Activated CD4-positive, alpha-beta T cell treated with anti-CD3 and anti-CD28 coated beads, Interleukin-2, amount 50 U/mL, for 24 hours (primary cell): ENCODE results near the gene SH3BP5.
"Not testable (repeated sequence)": the region's sequence is repeated elsewhere in the genome, so short reads cannot be mapped to it uniquely, and the experiment has no call there.

Source experiments
- DNase-seq, 2 donors: peaks; one replicate each; pipeline ENCODE4 v3.0.0-alpha.2; 2020; ENCODE audit warnings: low read depth in 1 of 2, low spot score in 1 of 2

The SH3BP5 gene

GRCh38 chr3:15332405-15333098, at the start of gene SH3BP5:
TSS of gene SH3BP5 (minus strand) at chr3:15332586. CDS start at chr3:15332408, 178 bp downstream.
- peak; percentile 53 to 54 for DNase-seq

- no peak for DNase-seq
These were observed 48.8 kb upstream of the SH3BP5 start for GRCh38 chr3:15380980-15381890.

- peak; percentile 82 to 94 for DNase-seq
These were observed 45.8 kb upstream of the SH3BP5 start for GRCh38 chr3:15377961-15378791.

GRCh38 chr3:15375461-15376000, 43.1 kb upstream of the SH3BP5 start:
- no peak for DNase-seq

GRCh38 chr3:15372918-15373317, 40.5 kb upstream of the SH3BP5 start:
- no peak for DNase-seq

GRCh38 chr3:15368561-15369135, 36.3 kb upstream of the SH3BP5 start:
- no peak for DNase-seq

GRCh38 chr3:15367059-15367458, 34.7 kb upstream of the SH3BP5 start:
- no peak for DNase-seq

GRCh38 chr3:15364078-15364477, 31.7 kb upstream of the SH3BP5 start:
- DNase-seq = not testable (repeated sequence)

GRCh38 chr3:15361494-15362214, 29.3 kb upstream of the SH3BP5 start:
- DNase-seq = peak; percentile 29 to 68

GRCh38 chr3:15360788-15361493, 28.6 kb upstream of the SH3BP5 start:
- no peak for DNase-seq

- no peak for DNase-seq
These were observed 27.5 kb upstream of the SH3BP5 start for GRCh38 chr3:15359677-15360397.

GRCh38 chr3:15356651-15357061, 24.3 kb upstream of the SH3BP5 start:
- not testable (repeated sequence) for DNase-seq

- no peak for DNase-seq
These were observed 23.8 kb upstream of the SH3BP5 start for GRCh38 chr3:15356176-15356575.

GRCh38 chr3:15355086-15355485, 22.7 kb upstream of the SH3BP5 start:
- DNase-seq = no peak

GRCh38 chr3:15354485-15354884, 22.1 kb upstream of the SH3BP5 start:
- no peak for DNase-seq

- no peak for DNase-seq
These were observed 17.8 kb upstream of the SH3BP5 start for GRCh38 chr3:15350141-15350540.

GRCh38 chr3:15349438-15349837, 17.1 kb upstream of the SH3BP5 start:
- DNase-seq = not testable (repeated sequence)

GRCh38 chr3:15348246-15348645, 15.9 kb upstream of the SH3BP5 start:
- no peak for DNase-seq

GRCh38 chr3:15347737-15348110, 15.3 kb upstream of the SH3BP5 start:
- no peak for DNase-seq
